WTC11 (cell line): ENCODE results near the gene RAB3B. TPM values are rescaled to one million over a fixed set of nuclear protein-coding genes. Genes with fewer than 3 reads are reported as not detected.

ENCODE experiments used
- CREM ChIP-seq: sonication (generic); formaldehyde crosslinking; IDR thresholded peaks from 2 replicates; pipeline ENCODE4 v1.8.1; 2022; ENCODE audit warnings: mild to moderate bottlenecking, missing genetic modification reagents, moderate library complexity
- E2F5 ChIP-seq: sonication (generic); formaldehyde crosslinking; IDR thresholded peaks from 2 replicates; pipeline ENCODE4 v1.8.1; 2022; ENCODE audit warnings: mild to moderate bottlenecking, moderate library complexity, missing genetic modification reagents
- FOXK1 ChIP-seq: sonication (generic); formaldehyde crosslinking; IDR thresholded peaks from 2 replicates; pipeline ENCODE4 v1.8.0; 2022; ENCODE audit warnings: mild to moderate bottlenecking, moderate library complexity, missing genetic modification reagents
- MYBL2 ChIP-seq: sonication (generic); formaldehyde crosslinking; IDR thresholded peaks from 2 replicates; pipeline ENCODE4 v1.8.1; 2023; ENCODE audit warnings: mild to moderate bottlenecking, moderate library complexity, missing genetic modification reagents
- NFATC4 ChIP-seq: fragments of 250-450 bp; sonication (Bioruptor Pico); IDR thresholded peaks from 2 replicates; pipeline ENCODE4 v1.9.0; 2021; ENCODE audit warnings: mild to moderate bottlenecking
- NFYB ChIP-seq: sonication (generic); formaldehyde crosslinking; conservative IDR thresholded peaks from 2 replicates; pipeline ENCODE4 v1.8.0; 2022; ENCODE audit warnings: low read depth, missing genetic modification reagents
- SMAD3 ChIP-seq: sonication (generic); formaldehyde crosslinking; IDR thresholded peaks from 2 replicates; pipeline ENCODE4 v1.8.0; 2022; ENCODE audit warnings: missing genetic modification reagents, mild to moderate bottlenecking, borderline replicate concordance
- SOX15 ChIP-seq: fragments of 250-450 bp; sonication (Bioruptor Pico); IDR thresholded peaks from 2 replicates; pipeline ENCODE4 v1.9.0; 2021; ENCODE audit warnings: mild to moderate bottlenecking
- SP1 ChIP-seq: sonication (generic); formaldehyde crosslinking; conservative IDR thresholded peaks from 2 replicates; pipeline ENCODE4 v1.8.1; 2022; ENCODE audit warnings: missing genetic modification reagents
- ZNF138 ChIP-seq: sonication (generic); formaldehyde crosslinking; conservative IDR thresholded peaks from 2 replicates; pipeline ENCODE4 v1.8.1; 2022; ENCODE audit warnings: mild to moderate bottlenecking, moderate library complexity, missing genetic modification reagents
- ZNF232 ChIP-seq: sonication (generic); formaldehyde crosslinking; IDR thresholded peaks from 2 replicates; pipeline ENCODE4 v1.8.0; 2022; ENCODE audit warnings: mild to moderate bottlenecking, missing genetic modification reagents
- total RNA-seq: library from RNA; stranded (reverse); gene quantifications from 3 replicates; pipeline ENCODE4 v1.2.3, GENCODE V29; 2021
- TF ChIP-seq, protein P1 (sequence below): sonication (generic); formaldehyde crosslinking; IDR thresholded peaks from 2 replicates; pipeline ENCODE4 v1.8.0; 2023; ENCODE audit warnings: missing genetic modification reagents, mild to moderate bottlenecking, borderline replicate concordance
- TF ChIP-seq, protein P2 (sequence below): fragments of 250-450 bp; sonication (Bioruptor Pico); IDR thresholded peaks from 2 replicates; pipeline ENCODE4 v1.9.0; 2021; ENCODE audit warnings: moderate library complexity, mild to moderate bottlenecking, inconsistent platforms, borderline replicate concordance
- TF ChIP-seq, protein P3 (sequence below): sonication (generic); formaldehyde crosslinking; IDR thresholded peaks from 2 replicates; pipeline ENCODE4 v1.8.0; 2023; ENCODE audit warnings: mild to moderate bottlenecking, missing genetic modification reagents
- TF ChIP-seq, protein P4 (sequence below): sonication (generic); formaldehyde crosslinking; IDR thresholded peaks from 2 replicates; pipeline ENCODE4 v1.8.0; 2022; ENCODE audit warnings: mild to moderate bottlenecking, missing genetic modification reagents
- TF ChIP-seq, protein P5 (sequence below): sonication (generic); formaldehyde crosslinking; IDR thresholded peaks from 2 replicates; pipeline ENCODE4 v1.8.1; 2022; ENCODE audit warnings: missing genetic modification reagents, borderline replicate concordance

Gene RAB3B
- total RNA-seq, 1 experiment from 2014 or later = 36.9 TPM

DNA sequence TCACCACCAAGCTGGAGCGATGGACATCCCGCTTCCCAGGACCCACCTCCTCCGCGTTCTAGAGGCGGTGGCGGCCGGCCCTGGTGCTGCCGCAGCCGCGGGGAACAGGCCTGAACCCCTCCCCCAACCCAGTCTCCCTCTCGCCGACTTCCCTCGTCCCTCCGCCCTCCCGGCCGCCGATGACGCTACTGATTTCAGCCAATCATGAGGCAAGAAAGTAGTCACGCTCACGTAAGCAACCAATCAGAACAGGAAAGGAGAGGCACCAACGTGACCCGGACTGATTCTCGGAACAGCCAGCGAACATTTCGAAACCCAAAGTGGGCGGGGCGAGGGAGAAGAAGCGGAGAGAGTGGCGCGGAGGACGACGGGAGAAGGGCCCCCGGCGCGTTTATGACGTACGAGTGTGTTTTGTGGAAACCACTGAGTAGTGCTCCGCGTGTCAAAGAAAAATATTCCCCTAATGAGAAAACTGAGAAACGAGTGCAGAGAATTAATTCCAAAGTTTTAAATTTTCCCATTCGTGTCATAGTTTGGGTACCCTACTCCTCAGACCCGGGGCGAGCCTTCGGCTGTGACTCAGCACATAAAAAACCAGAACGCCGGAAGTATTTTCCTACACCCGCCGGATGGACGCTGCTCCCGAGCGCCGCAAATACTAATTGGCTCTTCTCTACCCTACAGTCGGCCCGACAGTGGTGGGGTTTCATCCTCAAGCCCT is 111.7 kb downstream of the RAB3B start, which contains the start of gene NRDC (continued):
- peak; percentile 22; the same call in 1 of the 2 replicates for TF ChIP-seq E2F5 (CRISPR knock-in tag)
- TF ChIP-seq, protein P1, sequence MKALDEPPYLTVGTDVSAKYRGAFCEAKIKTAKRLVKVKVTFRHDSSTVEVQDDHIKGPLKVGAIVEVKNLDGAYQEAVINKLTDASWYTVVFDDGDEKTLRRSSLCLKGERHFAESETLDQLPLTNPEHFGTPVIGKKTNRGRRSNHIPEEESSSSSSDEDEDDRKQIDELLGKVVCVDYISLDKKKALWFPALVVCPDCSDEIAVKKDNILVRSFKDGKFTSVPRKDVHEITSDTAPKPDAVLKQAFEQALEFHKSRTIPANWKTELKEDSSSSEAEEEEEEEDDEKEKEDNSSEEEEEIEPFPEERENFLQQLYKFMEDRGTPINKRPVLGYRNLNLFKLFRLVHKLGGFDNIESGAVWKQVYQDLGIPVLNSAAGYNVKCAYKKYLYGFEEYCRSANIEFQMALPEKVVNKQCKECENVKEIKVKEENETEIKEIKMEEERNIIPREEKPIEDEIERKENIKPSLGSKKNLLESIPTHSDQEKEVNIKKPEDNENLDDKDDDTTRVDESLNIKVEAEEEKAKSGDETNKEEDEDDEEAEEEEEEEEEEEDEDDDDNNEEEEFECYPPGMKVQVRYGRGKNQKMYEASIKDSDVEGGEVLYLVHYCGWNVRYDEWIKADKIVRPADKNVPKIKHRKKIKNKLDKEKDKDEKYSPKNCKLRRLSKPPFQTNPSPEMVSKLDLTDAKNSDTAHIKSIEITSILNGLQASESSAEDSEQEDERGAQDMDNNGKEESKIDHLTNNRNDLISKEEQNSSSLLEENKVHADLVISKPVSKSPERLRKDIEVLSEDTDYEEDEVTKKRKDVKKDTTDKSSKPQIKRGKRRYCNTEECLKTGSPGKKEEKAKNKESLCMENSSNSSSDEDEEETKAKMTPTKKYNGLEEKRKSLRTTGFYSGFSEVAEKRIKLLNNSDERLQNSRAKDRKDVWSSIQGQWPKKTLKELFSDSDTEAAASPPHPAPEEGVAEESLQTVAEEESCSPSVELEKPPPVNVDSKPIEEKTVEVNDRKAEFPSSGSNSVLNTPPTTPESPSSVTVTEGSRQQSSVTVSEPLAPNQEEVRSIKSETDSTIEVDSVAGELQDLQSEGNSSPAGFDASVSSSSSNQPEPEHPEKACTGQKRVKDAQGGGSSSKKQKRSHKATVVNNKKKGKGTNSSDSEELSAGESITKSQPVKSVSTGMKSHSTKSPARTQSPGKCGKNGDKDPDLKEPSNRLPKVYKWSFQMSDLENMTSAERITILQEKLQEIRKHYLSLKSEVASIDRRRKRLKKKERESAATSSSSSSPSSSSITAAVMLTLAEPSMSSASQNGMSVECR (CRISPR knock-in tag) = peak; percentile 58; the same call in 1 of the 2 replicates
- no peak; the same call in 1 of the 2 replicates for TF ChIP-seq ZNF232 (CRISPR knock-in tag)
- peak; percentile 90 for TF ChIP-seq CREM (CRISPR knock-in tag)
- TF ChIP-seq, protein P2, sequence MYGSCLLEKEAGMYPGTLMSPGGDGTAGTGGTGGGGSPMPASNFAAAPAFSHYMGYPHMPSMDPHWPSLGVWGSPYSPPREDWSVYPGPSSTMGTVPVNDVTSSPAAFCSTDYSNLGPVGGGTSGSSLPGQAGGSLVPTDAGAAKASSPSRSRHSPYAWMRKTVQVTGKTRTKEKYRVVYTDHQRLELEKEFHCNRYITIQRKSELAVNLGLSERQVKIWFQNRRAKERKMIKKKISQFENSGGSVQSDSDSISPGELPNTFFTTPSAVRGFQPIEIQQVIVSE = no peak
- peak; percentile 73; the same call in 1 of the 2 replicates for TF ChIP-seq MYBL2 (CRISPR knock-in tag)
- TF ChIP-seq FOXK1 = peak; percentile 28; the same call in 1 of the 2 replicates
- TF ChIP-seq, protein P3, sequence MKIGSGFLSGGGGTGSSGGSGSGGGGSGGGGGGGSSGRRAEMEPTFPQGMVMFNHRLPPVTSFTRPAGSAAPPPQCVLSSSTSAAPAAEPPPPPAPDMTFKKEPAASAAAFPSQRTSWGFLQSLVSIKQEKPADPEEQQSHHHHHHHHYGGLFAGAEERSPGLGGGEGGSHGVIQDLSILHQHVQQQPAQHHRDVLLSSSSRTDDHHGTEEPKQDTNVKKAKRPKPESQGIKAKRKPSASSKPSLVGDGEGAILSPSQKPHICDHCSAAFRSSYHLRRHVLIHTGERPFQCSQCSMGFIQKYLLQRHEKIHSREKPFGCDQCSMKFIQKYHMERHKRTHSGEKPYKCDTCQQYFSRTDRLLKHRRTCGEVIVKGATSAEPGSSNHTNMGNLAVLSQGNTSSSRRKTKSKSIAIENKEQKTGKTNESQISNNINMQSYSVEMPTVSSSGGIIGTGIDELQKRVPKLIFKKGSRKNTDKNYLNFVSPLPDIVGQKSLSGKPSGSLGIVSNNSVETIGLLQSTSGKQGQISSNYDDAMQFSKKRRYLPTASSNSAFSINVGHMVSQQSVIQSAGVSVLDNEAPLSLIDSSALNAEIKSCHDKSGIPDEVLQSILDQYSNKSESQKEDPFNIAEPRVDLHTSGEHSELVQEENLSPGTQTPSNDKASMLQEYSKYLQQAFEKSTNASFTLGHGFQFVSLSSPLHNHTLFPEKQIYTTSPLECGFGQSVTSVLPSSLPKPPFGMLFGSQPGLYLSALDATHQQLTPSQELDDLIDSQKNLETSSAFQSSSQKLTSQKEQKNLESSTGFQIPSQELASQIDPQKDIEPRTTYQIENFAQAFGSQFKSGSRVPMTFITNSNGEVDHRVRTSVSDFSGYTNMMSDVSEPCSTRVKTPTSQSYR (CRISPR knock-in tag) = peak; percentile 90
- TF ChIP-seq, protein P4, sequence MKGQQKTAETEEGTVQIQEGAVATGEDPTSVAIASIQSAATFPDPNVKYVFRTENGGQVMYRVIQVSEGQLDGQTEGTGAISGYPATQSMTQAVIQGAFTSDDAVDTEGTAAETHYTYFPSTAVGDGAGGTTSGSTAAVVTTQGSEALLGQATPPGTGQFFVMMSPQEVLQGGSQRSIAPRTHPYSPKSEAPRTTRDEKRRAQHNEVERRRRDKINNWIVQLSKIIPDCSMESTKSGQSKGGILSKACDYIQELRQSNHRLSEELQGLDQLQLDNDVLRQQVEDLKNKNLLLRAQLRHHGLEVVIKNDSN (CRISPR knock-in tag) = peak; percentile 91
- TF ChIP-seq SP1 (CRISPR knock-in tag) = peak; percentile 83
- TF ChIP-seq, protein P5, sequence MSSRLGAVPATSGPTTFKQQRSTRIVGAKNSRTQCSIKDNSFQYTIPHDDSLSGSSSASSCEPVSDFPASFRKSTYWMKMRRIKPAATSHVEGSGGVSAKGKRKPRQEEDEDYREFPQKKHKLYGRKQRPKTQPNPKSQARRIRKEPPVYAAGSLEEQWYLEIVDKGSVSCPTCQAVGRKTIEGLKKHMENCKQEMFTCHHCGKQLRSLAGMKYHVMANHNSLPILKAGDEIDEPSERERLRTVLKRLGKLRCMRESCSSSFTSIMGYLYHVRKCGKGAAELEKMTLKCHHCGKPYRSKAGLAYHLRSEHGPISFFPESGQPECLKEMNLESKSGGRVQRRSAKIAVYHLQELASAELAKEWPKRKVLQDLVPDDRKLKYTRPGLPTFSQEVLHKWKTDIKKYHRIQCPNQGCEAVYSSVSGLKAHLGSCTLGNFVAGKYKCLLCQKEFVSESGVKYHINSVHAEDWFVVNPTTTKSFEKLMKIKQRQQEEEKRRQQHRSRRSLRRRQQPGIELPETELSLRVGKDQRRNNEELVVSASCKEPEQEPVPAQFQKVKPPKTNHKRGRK = no peak
- TF ChIP-seq SOX15 (CRISPR knock-in tag) = no peak
- TF ChIP-seq NFYB = peak; percentile 86
- no peak for TF ChIP-seq NFATC4 (CRISPR knock-in tag)
- TF ChIP-seq SMAD3 (CRISPR knock-in tag) = 0 out of 2 replicates have a peak, but pooled peaks have one; percentile 43
- no peak for TF ChIP-seq ZNF138 (CRISPR knock-in tag)
- TF ChIP-seq, all 79 proteins: peak for 15
